ENCODE measurements around the gene LYPD8.

LYPD8 gene

DNA sequence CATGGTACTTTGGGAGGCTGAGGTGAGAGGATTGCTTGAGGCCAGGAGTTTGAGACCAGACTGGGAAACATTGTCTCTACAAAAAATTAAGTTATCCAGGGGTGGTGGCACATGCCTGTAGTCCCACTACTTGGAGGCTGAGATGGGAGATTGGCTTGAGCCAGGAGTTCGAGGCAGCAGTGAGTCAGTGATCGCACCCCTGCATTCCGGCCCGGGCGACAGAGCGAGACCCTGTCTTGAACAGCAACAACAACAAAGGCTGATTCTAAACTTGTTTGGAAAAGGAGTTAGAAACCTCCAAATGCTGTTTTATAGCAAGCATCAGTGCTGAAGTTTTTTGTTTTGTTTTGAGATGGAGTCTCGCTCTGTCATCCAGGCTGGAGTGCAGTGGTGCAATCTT lies 14.7 kb downstream of the LYPD8 start:
- Histone ChIP-seq H3K27ac (ENCODE audit: low read depth, low read length) (no peak overlapping the region), H3K4me1 (ENCODE audit: control insufficient read depth, insufficient read depth, low read length, unreplicated experiment) (no peaks in the 10 kb centered on the region), H3K36me3 (ENCODE audit: insufficient read depth, low read length) (no peaks in the 10 kb centered on the region), H3K79me2 (ENCODE audit: control insufficient read depth, insufficient read depth, low read length, unreplicated experiment) (no peaks in the 10 kb centered on the region), H3K27me3 (ENCODE audit: insufficient read depth, low read length) (no peaks in the 10 kb centered on the region), H3K4me3 (ENCODE audit: low read depth, low read length) (no peak overlapping the region), H2AFZ (ENCODE audit: low read length, unreplicated experiment) (no peak overlapping the region)

- Histone ChIP-seq H3K4me1 (ENCODE audit: control insufficient read depth, insufficient read depth, low read length, unreplicated experiment) (no peaks in the 10 kb centered on the region), H2AFZ (ENCODE audit: low read length, unreplicated experiment) (no peak overlapping the region), H3K79me2 (ENCODE audit: control insufficient read depth, insufficient read depth, low read length, unreplicated experiment) (no peaks in the 10 kb centered on the region), H3K36me3 (ENCODE audit: insufficient read depth, low read length) (no peaks in the 10 kb centered on the region), H3K27ac (ENCODE audit: low read depth, low read length) (no peak overlapping the region), H3K4me3 (ENCODE audit: low read depth, low read length) (no peak overlapping the region), H3K27me3 (ENCODE audit: insufficient read depth, low read length) (no peaks in the 10 kb centered on the region)
Observed at GRCh38 chr1:248739572-248740205, 15.9 kb downstream of the LYPD8 start.

DNA sequence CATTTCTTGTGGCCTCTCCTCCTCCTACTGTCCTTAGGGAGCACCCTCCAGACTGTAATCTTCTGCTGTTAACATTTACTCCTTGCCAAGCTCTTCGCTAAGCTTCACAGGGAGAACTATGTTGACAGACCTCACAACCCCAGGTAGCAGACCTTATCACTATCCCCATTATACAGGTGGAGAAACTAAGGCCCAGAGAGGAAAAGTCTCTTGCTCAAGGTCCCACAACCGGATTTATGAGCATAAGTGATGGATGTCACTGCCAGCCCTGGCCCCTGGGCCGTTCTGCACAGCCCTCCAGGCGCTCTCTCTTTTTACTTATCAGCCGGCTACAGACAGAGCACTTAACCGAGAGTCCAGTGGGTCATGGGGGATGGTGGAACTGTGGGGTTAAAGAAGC lies 18.1 kb downstream of the LYPD8 start:
- Histone ChIP-seq H3K27me3 (ENCODE audit: insufficient read depth, low read length) (no peaks in the 10 kb centered on the region), H3K27ac (ENCODE audit: low read depth, low read length) (no peak overlapping the region), H3K79me2 (ENCODE audit: control insufficient read depth, insufficient read depth, low read length, unreplicated experiment) (no peaks in the 10 kb centered on the region), H3K4me1 (ENCODE audit: control insufficient read depth, insufficient read depth, low read length, unreplicated experiment) (no peaks in the 10 kb centered on the region), H3K4me3 (ENCODE audit: low read depth, low read length) (no peak overlapping the region), H2AFZ (ENCODE audit: low read length, unreplicated experiment) (no peak overlapping the region), H3K36me3 (ENCODE audit: insufficient read depth, low read length) (no peaks in the 10 kb centered on the region)

DNA sequence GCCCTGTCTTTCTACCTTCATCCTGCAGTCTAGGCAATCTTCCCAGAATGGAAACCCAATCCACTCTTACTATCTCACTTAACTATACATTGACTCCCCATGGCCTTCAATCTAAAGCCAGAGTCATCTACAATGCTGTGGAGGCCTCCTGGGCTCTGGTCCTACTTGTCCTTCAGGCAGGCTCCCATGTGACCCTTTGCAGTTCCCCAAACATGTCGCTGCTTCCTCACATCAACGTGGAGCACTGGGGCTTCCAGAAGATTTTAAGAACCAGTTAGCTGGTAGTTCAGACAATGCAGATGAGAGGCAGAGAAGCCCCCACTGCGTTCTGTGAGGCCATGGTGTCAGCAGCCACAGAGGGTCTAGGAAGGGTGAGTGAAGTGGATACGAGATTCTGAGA lies 18.6 kb downstream of the LYPD8 start:
- H2AFZ ChIP-seq (ENCODE audit: low read length, unreplicated experiment) = no peak overlapping the region
- H3K27ac ChIP-seq (ENCODE audit: low read depth, low read length) = no peak overlapping the region
- no peaks in the 10 kb centered on the region for H3K79me2 ChIP-seq (ENCODE audit: control insufficient read depth, insufficient read depth, low read length, unreplicated experiment)
- H3K27me3 ChIP-seq (ENCODE audit: insufficient read depth, low read length) = no peaks in the 10 kb centered on the region
- no peaks in the 10 kb centered on the region for H3K4me1 ChIP-seq (ENCODE audit: control insufficient read depth, insufficient read depth, low read length, unreplicated experiment)
- H3K36me3 ChIP-seq (ENCODE audit: insufficient read depth, low read length) = no peaks in the 10 kb centered on the region
- H3K4me3 ChIP-seq (ENCODE audit: low read depth, low read length) = no peak overlapping the region

DNA sequence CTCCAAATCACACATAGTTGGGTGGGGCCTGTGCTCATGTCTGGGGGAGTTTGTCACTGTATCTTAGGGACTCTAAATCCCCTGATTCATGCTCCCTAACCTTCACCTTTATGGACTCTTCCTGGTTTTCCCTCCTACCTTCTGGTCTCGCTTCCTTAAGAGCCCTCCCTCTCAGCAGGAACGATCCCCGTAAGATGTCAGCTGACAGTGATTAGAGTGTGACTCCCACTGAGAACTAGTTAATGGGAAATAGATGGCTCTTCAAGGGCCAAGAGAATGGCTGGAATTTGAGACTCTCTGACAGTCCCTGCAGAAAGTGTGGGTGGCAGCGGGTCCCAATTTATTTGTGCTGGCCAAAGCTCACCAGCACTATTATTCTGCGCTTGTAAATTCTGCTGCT lies 22.0 kb downstream of the LYPD8 start:
- Histone ChIP-seq H3K36me3 (ENCODE audit: insufficient read depth, low read length) (no peaks in the 10 kb centered on the region), H3K27ac (ENCODE audit: low read depth, low read length) (no peak overlapping the region), H3K4me3 (ENCODE audit: low read depth, low read length) (no peak overlapping the region), H3K79me2 (ENCODE audit: control insufficient read depth, insufficient read depth, low read length, unreplicated experiment) (no peaks in the 10 kb centered on the region), H3K27me3 (ENCODE audit: insufficient read depth, low read length) (no peaks in the 10 kb centered on the region), H2AFZ (ENCODE audit: low read length, unreplicated experiment) (no peak overlapping the region), H3K4me1 (ENCODE audit: control insufficient read depth, insufficient read depth, low read length, unreplicated experiment) (no peaks in the 10 kb centered on the region)

DNA sequence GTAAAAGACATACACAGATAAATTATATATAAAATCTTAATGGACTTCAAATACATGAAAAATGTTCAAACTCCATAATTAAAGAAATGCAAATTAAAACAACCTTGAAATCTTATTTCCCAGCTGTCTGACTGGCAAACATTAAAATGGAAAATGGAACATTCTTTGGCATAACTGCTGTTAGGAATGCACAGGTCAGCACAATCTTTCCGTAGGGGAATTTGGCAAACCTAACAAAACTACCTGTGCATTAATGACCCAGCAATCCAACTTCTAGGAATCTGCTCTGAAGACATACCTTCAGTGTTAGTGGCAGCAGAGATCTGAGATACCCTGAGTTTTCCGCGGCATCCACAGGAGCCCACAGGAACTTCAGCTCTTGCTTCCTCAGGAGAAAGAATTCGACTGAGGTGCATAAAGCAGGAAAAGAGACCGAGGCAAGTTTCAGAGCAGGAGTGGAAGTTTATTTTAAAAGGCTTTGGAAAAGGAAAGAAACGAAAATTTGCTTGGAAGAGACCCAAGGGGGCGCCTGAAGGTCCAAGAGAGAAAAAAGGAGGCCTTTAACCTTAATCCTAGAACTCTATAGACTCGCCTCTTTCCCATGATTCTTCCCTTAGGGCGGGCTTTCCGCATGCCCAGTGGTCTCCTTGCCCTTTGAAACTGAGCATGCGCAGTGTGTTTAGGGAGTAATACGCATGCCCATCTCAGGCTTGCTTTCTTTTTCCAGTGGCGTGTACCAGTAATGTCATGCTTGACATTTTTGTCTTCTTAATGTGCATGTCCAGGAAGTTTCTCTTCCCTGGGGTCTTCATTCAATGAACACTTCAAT lies 24.8 kb downstream of the LYPD8 start:
- Histone ChIP-seq H3K4me1 (ENCODE audit: control insufficient read depth, insufficient read depth, low read length, unreplicated experiment) (no peaks in the 10 kb centered on the region), H3K27ac (ENCODE audit: low read depth, low read length) (no peak overlapping the region), H2AFZ (ENCODE audit: low read length, unreplicated experiment) (no peak overlapping the region), H3K79me2 (ENCODE audit: control insufficient read depth, insufficient read depth, low read length, unreplicated experiment) (no peaks in the 10 kb centered on the region), H3K4me3 (ENCODE audit: low read depth, low read length) (no peak overlapping the region), H3K36me3 (ENCODE audit: insufficient read depth, low read length) (no peaks in the 10 kb centered on the region), H3K27me3 (ENCODE audit: insufficient read depth, low read length) (no peaks in the 10 kb centered on the region)

GRCh38 chr1:248714248-248714647 lies 41.3 kb downstream of the LYPD8 start:
- no peaks in the 10 kb centered on the region for H3K4me1 ChIP-seq (ENCODE audit: control insufficient read depth, insufficient read depth, low read length, unreplicated experiment)
- H3K4me3 ChIP-seq (ENCODE audit: low read depth, low read length) = no peak overlapping the region
- H3K27ac ChIP-seq (ENCODE audit: low read depth, low read length) = no peak overlapping the region
- H3K79me2 ChIP-seq (ENCODE audit: control insufficient read depth, insufficient read depth, low read length, unreplicated experiment) = no peaks in the 10 kb centered on the region
- H3K27me3 ChIP-seq (ENCODE audit: insufficient read depth, low read length) = no peaks in the 10 kb centered on the region
- no peak overlapping the region for H2AFZ ChIP-seq (ENCODE audit: low read length, unreplicated experiment)
- H3K36me3 ChIP-seq (ENCODE audit: insufficient read depth, low read length) = no peaks in the 10 kb centered on the region

DNA sequence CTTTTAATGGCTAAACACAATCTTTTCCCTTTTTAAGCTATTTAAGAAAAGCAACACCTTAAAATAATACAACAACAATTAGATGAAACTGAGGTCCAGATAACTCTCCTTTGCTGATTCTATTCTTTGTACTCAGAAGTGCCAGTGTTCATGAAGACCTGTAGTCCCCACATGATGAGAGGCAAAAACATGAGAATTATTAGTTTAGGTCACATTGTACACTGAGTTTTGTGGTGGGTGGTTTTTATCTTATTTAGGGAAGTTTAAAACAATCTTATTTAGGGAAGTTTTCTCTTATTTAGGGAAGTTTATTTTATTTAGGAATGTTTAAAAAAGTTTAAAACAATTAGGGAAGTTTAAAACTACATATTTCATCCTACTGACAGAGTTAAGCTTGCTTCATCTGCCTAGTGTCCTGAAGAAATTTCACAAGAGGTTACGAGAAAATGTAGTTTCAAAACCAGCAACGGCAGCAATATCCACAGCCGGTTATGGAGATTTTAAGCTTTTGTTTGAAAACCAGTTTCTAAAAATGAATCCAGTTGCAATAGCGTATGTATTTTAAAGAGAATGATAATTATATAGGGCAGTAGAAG lies 45.2 kb downstream of the LYPD8 start:
- Histone ChIP-seq H3K36me3 (ENCODE audit: insufficient read depth, low read length) (no peaks in the 10 kb centered on the region), H3K27me3 (ENCODE audit: insufficient read depth, low read length) (no peaks in the 10 kb centered on the region), H3K4me1 (ENCODE audit: control insufficient read depth, insufficient read depth, low read length, unreplicated experiment) (no peaks in the 10 kb centered on the region), H3K79me2 (ENCODE audit: control insufficient read depth, insufficient read depth, low read length, unreplicated experiment) (no peaks in the 10 kb centered on the region), H3K27ac (ENCODE audit: low read depth, low read length) (no peak overlapping the region), H2AFZ (ENCODE audit: low read length, unreplicated experiment) (no peak overlapping the region), H3K4me3 (ENCODE audit: low read depth, low read length) (no peak overlapping the region)

GRCh38 chr1:248704606-248705005 lies 51.0 kb downstream of the LYPD8 start:
- H3K36me3 ChIP-seq (ENCODE audit: insufficient read depth, low read length) = no peaks in the 10 kb centered on the region
- H3K79me2 ChIP-seq (ENCODE audit: control insufficient read depth, insufficient read depth, low read length, unreplicated experiment) = no peaks in the 10 kb centered on the region
- no peak overlapping the region for H2AFZ ChIP-seq (ENCODE audit: low read length, unreplicated experiment)
- H3K27me3 ChIP-seq (ENCODE audit: insufficient read depth, low read length) = no peaks in the 10 kb centered on the region
- H3K4me1 ChIP-seq (ENCODE audit: control insufficient read depth, insufficient read depth, low read length, unreplicated experiment) = no peaks in the 10 kb centered on the region
- no peak overlapping the region for H3K4me3 ChIP-seq (ENCODE audit: low read depth, low read length)
- no peak overlapping the region for H3K27ac ChIP-seq (ENCODE audit: low read depth, low read length)

- Histone ChIP-seq H3K4me3 (ENCODE audit: low read depth, low read length) (no peak overlapping the region), H3K4me1 (ENCODE audit: control insufficient read depth, insufficient read depth, low read length, unreplicated experiment) (no peaks in the 10 kb centered on the region), H3K79me2 (ENCODE audit: control insufficient read depth, insufficient read depth, low read length, unreplicated experiment) (no peaks in the 10 kb centered on the region), H3K36me3 (ENCODE audit: insufficient read depth, low read length) (no peaks in the 10 kb centered on the region), H3K27ac (ENCODE audit: low read depth, low read length) (no peak overlapping the region), H2AFZ (ENCODE audit: low read length, unreplicated experiment) (no peak overlapping the region), H3K27me3 (ENCODE audit: insufficient read depth, low read length) (no peaks in the 10 kb centered on the region)
Observed at GRCh38 chr1:248703674-248704073, 51.9 kb downstream of the LYPD8 start.

DNA sequence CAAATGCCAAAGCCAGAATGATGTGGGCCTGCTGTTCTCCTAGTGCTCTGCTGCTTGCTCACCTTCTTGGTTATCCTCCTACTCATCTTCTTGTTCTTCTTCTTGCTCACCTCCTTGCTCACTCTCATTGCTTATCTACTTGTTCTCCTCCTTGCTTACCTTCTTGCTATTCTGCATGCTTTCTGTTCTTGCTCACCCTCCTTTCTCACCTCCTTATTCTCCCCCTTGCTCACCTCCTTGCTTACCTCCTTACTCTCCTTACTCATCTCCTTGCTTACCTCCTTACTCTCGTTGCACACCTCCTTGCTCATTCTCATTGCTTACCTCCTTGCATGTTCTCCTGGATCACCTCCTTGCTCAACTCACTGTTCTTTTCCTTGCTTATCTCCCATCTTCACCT lies 52.8 kb downstream of the LYPD8 start, which contains the start of gene OR14I1:
TSS of gene OR14I1 (minus strand) at position 53 of the 400 bp plus-strand sequence.
- H3K27me3 ChIP-seq (ENCODE audit: insufficient read depth, low read length) = no peaks in the 10 kb centered on the region
- H3K4me1 ChIP-seq (ENCODE audit: control insufficient read depth, insufficient read depth, low read length, unreplicated experiment) = no peaks in the 10 kb centered on the region
- no peak within 1 kb of the TSS for H3K27ac ChIP-seq (ENCODE audit: low read depth, low read length)
- H3K36me3 ChIP-seq (ENCODE audit: insufficient read depth, low read length) = no peaks in the 10 kb centered on the region
- no peak within 1 kb of the TSS for H3K4me3 ChIP-seq (ENCODE audit: low read depth, low read length)
- H2AFZ ChIP-seq (ENCODE audit: low read length, unreplicated experiment) = no peak within 1 kb of the TSS
- H3K79me2 ChIP-seq (ENCODE audit: control insufficient read depth, insufficient read depth, low read length, unreplicated experiment) = no peaks in the 10 kb centered on the region

Measured in ACC112 (cell line).